Right lobe of liver (tissue), 4 donors: ENCODE results near the gene TCAP.

Experiments used
- CTCF ChIP-seq, 4 donors: fragments of 200-600 bp in 3 of 4; fragments of 450-650 bp in 1 of 4; IDR thresholded peaks; one replicate each; pipeline versions ENCODE4 v1.5.1 to v1.8.0; 2016 to 2022; ENCODE audit warnings: antibody characterized with exemption in 4 of 4, mild to moderate bottlenecking in 2 of 4
- POLR2A ChIP-seq: fragments of 450-650 bp; IDR thresholded peaks from one replicate; pipeline ENCODE4 v1.6.1; 2017; ENCODE audit warnings: antibody characterized with exemption, mild to moderate bottlenecking
- donor health status: DM: no; HTN: no; CAD: no.
- donor health status: DM: no; HTN: no; CAD: no.
- donor health status: DM: no; HTN: yes; CAD: no.

GRCh38 chr17:39664581-39665561, at the start of gene TCAP:
- TF ChIP-seq POLR2A, result no peak
- TF ChIP-seq CTCF (IDR thresholded peaks at IDR 0.05), result no peak
